GM12878 (cell line): ENCODE data around the gene STK33. TPM values are rescaled to one million over a fixed set of nuclear protein-coding genes. Genes with fewer than 3 reads are reported as not detected.

ENCODE experiments used
- ATAC-seq: fragments of 200-7000 bp; cut with Tn5 transposase; 3 replicates; pipeline ENCODE4 v1.9.1; 2020; ENCODE audit warnings: mild to moderate bottlenecking, moderate library complexity
- BruUV-seq: library from RNA; stranded (reverse); fragments of 400-500 nt; replicated peaks from 2 replicates; lab custom pipeline; 2021; lab: Mats Ljungman, UMichigan
- CTCF ChIA-PET: fragments of 300-600 bp; sonication (Branson Sonifier 250); formaldehyde crosslinking; extraction: SDS; loops from one replicate; lab custom pipeline; 2021; ENCODE audit warnings: inconsistent platforms; lab: Yijun Ruan, JAX
- POLR2A ChIA-PET: fragments of 350-600 bp; formaldehyde crosslinking; extraction: SDS; loops from one replicate; lab custom pipeline; 2021; ENCODE audit warnings: inconsistent platforms; lab: Charles Lee
- RAD21 ChIA-PET: fragments of 300-600 bp; sonication (Branson Sonifier 250); formaldehyde crosslinking; loops from one replicate; lab custom pipeline; 2023; ENCODE audit warnings: antibody characterized with exemption; ENCODE audit not compliant: unreplicated experiment; lab: Charles Lee
- SMC1A ChIA-PET: fragments of 300-600 bp; sonication (Branson Sonifier 250); formaldehyde crosslinking; loops from one replicate; lab custom pipeline; 2023; ENCODE audit not compliant: unreplicated experiment, uncharacterized antibody; lab: Charles Lee
- DNase-seq: peaks from one replicate; pipeline ENCODE4 v3.0.0-alpha.2; 2011; ENCODE audit warnings: low read depth, low spot score
- FAIRE-seq: peaks from 3 replicates; lab custom pipeline; 2011; peaks lifted over from hg19 to GRCh38; lab: Jason Lieb, UNC
- H2AFZ ChIP-seq: 2 replicates; pipeline ENCODE4 v1.6.0; 2011; ENCODE audit warnings: low read depth, low read length, control low read depth; ENCODE audit not compliant: control insufficient read depth
- H3K27ac ChIP-seq: 2 replicates; pipeline ENCODE4 v1.5.1; 2011; ENCODE audit warnings: control low read depth; ENCODE audit not compliant: control insufficient read depth, insufficient read depth
- H3K27me3 ChIP-seq, 2 experiments: replicated peaks in 1 of 2; 2 replicates each; pipeline versions ENCODE4 v1.6.0 to v1.6.1; 2011; ENCODE audit warnings: low read length in 1 of 2; ENCODE audit not compliant: control insufficient read depth in 2 of 2, insufficient read depth in 2 of 2
- H3K36me3 ChIP-seq, 2 experiments: 2 replicates each; pipeline ENCODE4 v1.5.1; 2011; ENCODE audit warnings: low read length in 1 of 2; ENCODE audit not compliant: control insufficient read depth in 2 of 2, insufficient read depth in 2 of 2
- H3K4me1 ChIP-seq: 2 replicates; pipeline ENCODE4 v1.6.1; 2011; ENCODE audit warnings: mild to moderate bottlenecking, low read length, moderate library complexity, mixed read lengths; ENCODE audit not compliant: control insufficient read depth, insufficient read depth
- H3K4me2 ChIP-seq: 2 replicates; pipeline ENCODE4 v1.6.0; 2011; ENCODE audit warnings: control low read depth; ENCODE audit not compliant: control insufficient read depth, insufficient read depth
- H3K4me3 ChIP-seq: fragments of 200-600 bp; sonication (generic); 2 replicates; pipeline ENCODE4 v1.5.1; 2016
- H3K79me2 ChIP-seq: 2 replicates; pipeline ENCODE4 v1.6.0; 2011; ENCODE audit warnings: low read length; ENCODE audit not compliant: control insufficient read depth, insufficient read depth
- H3K9ac ChIP-seq: 2 replicates; pipeline ENCODE4 v1.8.0; 2011; ENCODE audit warnings: low read length, control low read depth, mixed read lengths; ENCODE audit not compliant: control insufficient read depth, insufficient read depth
- H3K9me3 ChIP-seq: replicated peaks from 3 replicates; pipeline ENCODE4 v1.5.1; 2011; ENCODE audit warnings: mild to moderate bottlenecking, low read length; ENCODE audit not compliant: control insufficient read depth, insufficient read depth
- H4K20me1 ChIP-seq: 2 replicates; pipeline ENCODE4 v1.6.0; 2011; ENCODE audit not compliant: control insufficient read depth, insufficient read depth
- ASH2L ChIP-seq: fragments of 300-600, 200-600 bp; sonication (generic); IDR thresholded peaks from 2 replicates; pipeline ENCODE4 v1.6.1; 2017; ENCODE audit warnings: low read depth, mild to moderate bottlenecking, borderline replicate concordance
- BHLHE40 ChIP-seq, 2 experiments: fragments of 450-650 bp in 1 of 2; IDR thresholded peaks; 2 replicates each; pipeline ENCODE4 v1.6.1; 2011 to 2017; ENCODE audit warnings: low read depth in 2 of 2, borderline replicate concordance in 1 of 2, improper control_type of control experiment in 1 of 2, low read length in 1 of 2, mild to moderate bottlenecking in 1 of 2
- CHD2 ChIP-seq: IDR thresholded peaks from 2 replicates; pipeline ENCODE4 v1.6.1; 2011; ENCODE audit warnings: low read depth, low read length, improper control_type of control experiment, borderline replicate concordance
- CHD4 ChIP-seq: fragments of 200-600 bp; sonication (generic); IDR thresholded peaks from 2 replicates; pipeline ENCODE4 v1.6.1; 2016; ENCODE audit warnings: mild to moderate bottlenecking
- CTCF ChIP-seq, 3 experiments: IDR thresholded peaks in 2 of 3; conservative IDR thresholded peaks in 1 of 3; 2 replicates each; pipeline ENCODE4 v1.5.1; 2011; ENCODE audit warnings: low read depth in 3 of 3, low read length in 3 of 3, mild to moderate bottlenecking in 3 of 3, control low read depth in 2 of 3, moderate library complexity in 2 of 3, inconsistent platforms in 1 of 3, mixed read lengths in 1 of 3; ENCODE audit not compliant: control insufficient read depth in 2 of 3, insufficient read depth in 1 of 3; ENCODE audit errors: extremely low read depth in 1 of 3
- IKZF1 ChIP-seq: fragments of 450-650 bp; conservative IDR thresholded peaks from 2 replicates; pipeline ENCODE4 v1.6.1; 2017; ENCODE audit warnings: antibody characterized with exemption, mild to moderate bottlenecking
- IRF5 ChIP-seq: fragments of 450-650 bp; IDR thresholded peaks from 2 replicates; pipeline ENCODE4 v1.6.1; 2017; ENCODE audit warnings: borderline replicate concordance
- NR2F1 ChIP-seq: fragments of 450-650 bp; conservative IDR thresholded peaks from 2 replicates; pipeline ENCODE4 v1.6.1; 2017; ENCODE audit warnings: mild to moderate bottlenecking
- PML ChIP-seq: IDR thresholded peaks from 2 replicates; pipeline ENCODE4 v1.6.1; 2012; ENCODE audit warnings: low read length, inconsistent platforms
- POU2F2 ChIP-seq: IDR thresholded peaks from 3 replicates; pipeline ENCODE4 v1.6.1; 2011; ENCODE audit warnings: low read depth, mild to moderate bottlenecking, low read length, borderline replicate concordance
- RB1 ChIP-seq: fragments of 450-650 bp; formaldehyde crosslinking; IDR thresholded peaks from 2 replicates; pipeline ENCODE4 v1.6.1; 2017; ENCODE audit warnings: mild to moderate bottlenecking, borderline replicate concordance
- TAF1 ChIP-seq: IDR thresholded peaks from 2 replicates; pipeline ENCODE4 v1.6.1; 2011; ENCODE audit warnings: mild to moderate bottlenecking, low read depth, low read length, borderline replicate concordance
- WGBS: methylation state at CpG from one replicate; pipeline ENCODE4 v1.1.6; 2016; ENCODE audit warnings: low lambda C conversion rate; ENCODE audit not compliant: insufficient replicate concordance, insufficient coverage; ENCODE audit errors: missing lambda C conversion rate; 5-methylcytosine and 5-hydroxymethylcytosine counted together
- in situ Hi-C: fragments of 300-500 bp; cut with MboI; formaldehyde crosslinking; loops from 9 replicates; pipeline ENCODE4 v1.14.3; 2018; ENCODE audit warnings: mixed read lengths
- intact Hi-C: fragments of 100-400 bp; cut with micrococcal nuclease; formaldehyde crosslinking; loops from one replicate; pipeline ENCODE4 v1.14.2; 2022; ENCODE audit not compliant: unreplicated experiment
- polyA plus RNA-seq, 11 experiments: library from polyadenylated mRNA; depleted of rRNA in 4 of 11; unstranded in 6 of 11; stranded (reverse) in 5 of 11; fragments of >200 nt; fragmentation: Nextera tagmentation in 4 of 11; fragmentation: Illumina TruSeq in 1 of 11; extraction: Ambion mirVana in 4 of 11; extraction: Trizol in 1 of 11; gene quantifications; 1 replicate in 1 of 11; 2 replicates in 10 of 11; pipeline versions ENCODE4 v1.2.1 to v1.2.3, GENCODE V29; 2011 to 2016; ENCODE audit warnings: inconsistent platforms in 2 of 11, missing spikeins in 2 of 11, low read depth in 1 of 11
- total RNA-seq, 4 experiments: library from RNA; depleted of rRNA in 3 of 4; stranded (reverse); fragments of >200 nt in 3 of 4; fragmentation: Illumina TruSeq in 1 of 4; extraction: Trizol in 1 of 4; gene quantifications; 2 replicates each; pipeline versions ENCODE4 v1.2.1 to v1.2.3, GENCODE V29; 2013 to 2021
- TF ChIP-seq, protein P1 (sequence below): IDR thresholded peaks from 2 replicates; pipeline ENCODE4 v1.6.1; 2011; ENCODE audit warnings: borderline replicate concordance, low read depth, mild to moderate bottlenecking, moderate library complexity, mixed read lengths, low read length; ENCODE audit not compliant: insufficient read depth; ENCODE audit errors: extremely low read length
- TF ChIP-seq, protein P2 (sequence below): fragments of 150-350 bp; IDR thresholded peaks from 2 replicates; pipeline ENCODE4 v1.6.1; 2016; ENCODE audit warnings: low read depth, low read length

The STK33 gene
- total and polyA plus RNA-seq, 10 of the 15 experiments (the other 5 are each of a cell fraction or from before 2014, with no cell fraction given), result 5.2 to 27.3 (median 18.3) TPM

- 9% methylated on average over 16 of the region's 16 CpGs for WGBS
- Histone ChIP-seq H3K27me3 (no peaks in the 10 kb centered on the region), H3K4me1 (peaks cover 12% of the 10 kb centered on the region), H3K4me2 (peak overlapping the region; percentile 39; the same call in 1 of the 2 replicates), H3K4me3 (peak overlapping the region; percentile 20; the same call in 1 of the 2 replicates), H4K20me1 (no peaks in the 10 kb centered on the region), H3K27ac (no peak overlapping the region), H3K79me2 (no peaks in the 10 kb centered on the region), H3K9ac (no peak overlapping the region), H2AFZ (no peak overlapping the region; the same call in 1 of the 2 replicates), H3K9me3 (no peaks in the 10 kb centered on the region), H3K36me3 (no peaks in the 10 kb centered on the region)
- in situ Hi-C loops (no loop called here), intact Hi-C loops (no loop called here)
- DNase-seq, result no peak
- RAD21 ChIA-PET, result interaction anchor here (1.3 kb wide), 1 partner anchor 11 kb away, joined by 4 read pairs; no protein-coding TSS in a partner anchor
- no peak for ATAC-seq
- POLR2A ChIA-PET, result no interaction called here
- no peak for FAIRE-seq
- SMC1A ChIA-PET, result interaction anchor here (0.7 to 1.1 kb wide), 2 partner anchors 13 to 15 kb away, joined by 3 read pairs; no protein-coding TSS in a partner anchor
- BruUV-seq, result no TSS peak
- CTCF ChIA-PET, result interaction anchor here (0.9 to 2.4 kb wide), 4 partner anchors 10 to 250 kb away, joined by 3 to 6 read pairs (median 4); no protein-coding TSS in a partner anchor
- TF ChIP-seq PML (no peak), RB1 (no peak), IRF5 (no peak), IKZF1 (0 out of 2 replicates have a peak, but pooled peaks have one; percentile 21), CHD2 (no peak), BHLHE40 (IDR thresholded peaks at IDR 0.05; ENCODE audit: borderline replicate concordance in 1 of 2, low read depth in 2 of 2, low read length in 1 of 2) (peak; percentile 16 to 59; a peak in 2 of 4 replicates), CHD4 (no peak), TAF1 (no peak), ASH2L (no peak), POU2F2 (no peak), NR2F1 (peak; percentile 85), CTCF (IDR thresholded peaks at IDR 0.05 in 2 of 3, conservative IDR thresholded peaks at IDR 0.05 in 1 of 3; ENCODE audit: control insufficient read depth in 2 of 3, extremely low read depth in 1 of 3, insufficient read depth in 1 of 3, low read depth in 3 of 3, low read length in 3 of 3) (peak in 1 of 3 experiments; percentile 13; a peak in 1 of 6 replicates)
- TF ChIP-seq, protein P1, sequence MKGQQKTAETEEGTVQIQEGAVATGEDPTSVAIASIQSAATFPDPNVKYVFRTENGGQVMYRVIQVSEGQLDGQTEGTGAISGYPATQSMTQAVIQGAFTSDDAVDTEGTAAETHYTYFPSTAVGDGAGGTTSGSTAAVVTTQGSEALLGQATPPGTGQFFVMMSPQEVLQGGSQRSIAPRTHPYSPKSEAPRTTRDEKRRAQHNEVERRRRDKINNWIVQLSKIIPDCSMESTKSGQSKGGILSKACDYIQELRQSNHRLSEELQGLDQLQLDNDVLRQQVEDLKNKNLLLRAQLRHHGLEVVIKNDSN, result peak; percentile 43
- TF ChIP-seq, protein P2, sequence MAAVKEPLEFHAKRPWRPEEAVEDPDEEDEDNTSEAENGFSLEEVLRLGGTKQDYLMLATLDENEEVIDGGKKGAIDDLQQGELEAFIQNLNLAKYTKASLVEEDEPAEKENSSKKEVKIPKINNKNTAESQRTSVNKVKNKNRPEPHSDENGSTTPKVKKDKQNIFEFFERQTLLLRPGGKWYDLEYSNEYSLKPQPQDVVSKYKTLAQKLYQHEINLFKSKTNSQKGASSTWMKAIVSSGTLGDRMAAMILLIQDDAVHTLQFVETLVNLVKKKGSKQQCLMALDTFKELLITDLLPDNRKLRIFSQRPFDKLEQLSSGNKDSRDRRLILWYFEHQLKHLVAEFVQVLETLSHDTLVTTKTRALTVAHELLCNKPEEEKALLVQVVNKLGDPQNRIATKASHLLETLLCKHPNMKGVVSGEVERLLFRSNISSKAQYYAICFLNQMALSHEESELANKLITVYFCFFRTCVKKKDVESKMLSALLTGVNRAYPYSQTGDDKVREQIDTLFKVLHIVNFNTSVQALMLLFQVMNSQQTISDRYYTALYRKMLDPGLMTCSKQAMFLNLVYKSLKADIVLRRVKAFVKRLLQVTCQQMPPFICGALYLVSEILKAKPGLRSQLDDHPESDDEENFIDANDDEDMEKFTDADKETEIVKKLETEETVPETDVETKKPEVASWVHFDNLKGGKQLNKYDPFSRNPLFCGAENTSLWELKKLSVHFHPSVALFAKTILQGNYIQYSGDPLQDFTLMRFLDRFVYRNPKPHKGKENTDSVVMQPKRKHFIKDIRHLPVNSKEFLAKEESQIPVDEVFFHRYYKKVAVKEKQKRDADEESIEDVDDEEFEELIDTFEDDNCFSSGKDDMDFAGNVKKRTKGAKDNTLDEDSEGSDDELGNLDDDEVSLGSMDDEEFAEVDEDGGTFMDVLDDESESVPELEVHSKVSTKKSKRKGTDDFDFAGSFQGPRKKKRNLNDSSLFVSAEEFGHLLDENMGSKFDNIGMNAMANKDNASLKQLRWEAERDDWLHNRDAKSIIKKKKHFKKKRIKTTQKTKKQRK, result no peak
These were observed 239.2 kb downstream of the STK33 start for GRCh38 chr11:8354622-8355415.
